ENCODE results near the gene DNAAF5. TPM values are rescaled to one million over a fixed set of nuclear protein-coding genes. Genes with fewer than 3 reads are reported as not detected.

Gene DNAAF5
- total and polyA plus RNA-seq, 2 of the 13 experiments (the other 11 are each of a cell fraction or from before 2014, with no cell fraction given): 11.9 to 21.5 TPM

DNA sequence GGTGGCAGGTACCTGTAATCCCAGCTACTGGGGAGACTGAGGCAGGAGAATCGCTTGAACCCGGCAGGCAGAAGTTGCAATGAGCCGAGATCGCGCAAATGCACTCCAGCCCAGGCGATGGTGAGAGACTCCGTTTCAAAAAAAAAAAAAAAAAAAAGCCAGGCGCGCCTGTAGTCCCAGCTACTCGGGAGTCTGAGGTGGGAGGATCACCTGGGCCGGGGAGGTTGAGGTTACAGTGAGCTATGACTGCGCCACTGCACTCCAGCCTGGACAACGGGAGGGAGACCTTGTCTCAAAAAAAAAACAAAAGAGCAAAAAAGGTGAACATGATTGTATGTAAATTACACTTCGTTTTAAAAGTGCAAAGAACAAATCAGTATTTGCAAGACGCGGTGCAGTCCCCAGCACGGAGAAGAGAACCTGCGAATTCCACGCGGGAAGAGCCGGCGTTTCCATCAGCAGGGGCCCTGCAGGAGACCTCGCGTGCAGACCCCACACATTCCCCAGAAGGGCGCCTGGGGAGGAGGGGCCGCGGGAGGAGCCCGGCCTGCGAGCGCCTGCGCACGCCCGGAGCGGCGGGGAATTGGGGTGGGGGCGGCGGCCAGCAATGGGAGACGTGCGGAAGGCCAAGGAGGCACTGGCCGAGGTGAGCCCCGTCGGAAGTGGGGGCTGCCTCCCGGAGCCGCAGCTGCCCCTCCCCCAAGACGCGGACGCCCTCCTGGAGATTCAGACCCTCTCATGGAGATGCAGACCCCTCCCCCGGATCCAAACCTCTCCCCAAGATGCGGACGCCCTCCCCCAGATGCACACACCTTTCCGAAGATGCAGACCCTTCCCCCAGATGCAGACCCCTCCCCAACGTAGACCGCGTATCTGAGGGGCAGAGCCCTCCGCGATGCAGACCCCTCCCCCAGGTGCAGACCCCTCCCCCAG, 89.1 kb downstream of the DNAAF5 start (continued):
- no peak for TF ChIP-seq MEIS2 (CRISPR knock-in tag; IDR thresholded peaks at IDR 0.05)
- no peak for TF ChIP-seq EEA1 (CRISPR knock-in tag; IDR thresholded peaks at IDR 0.05; ENCODE audit: borderline replicate concordance)
- TF ChIP-seq TSC22D2 (CRISPR knock-in tag; IDR thresholded peaks at IDR 0.05; ENCODE audit: borderline replicate concordance): no peak
- TF ChIP-seq RBFOX2 (IDR thresholded peaks at IDR 0.05; ENCODE audit: low read depth, low read length): no peak; the same call in 1 of the 2 replicates
- TF ChIP-seq SMARCC2 (IDR thresholded peaks at IDR 0.05): no peak
- TF ChIP-seq, protein P1, sequence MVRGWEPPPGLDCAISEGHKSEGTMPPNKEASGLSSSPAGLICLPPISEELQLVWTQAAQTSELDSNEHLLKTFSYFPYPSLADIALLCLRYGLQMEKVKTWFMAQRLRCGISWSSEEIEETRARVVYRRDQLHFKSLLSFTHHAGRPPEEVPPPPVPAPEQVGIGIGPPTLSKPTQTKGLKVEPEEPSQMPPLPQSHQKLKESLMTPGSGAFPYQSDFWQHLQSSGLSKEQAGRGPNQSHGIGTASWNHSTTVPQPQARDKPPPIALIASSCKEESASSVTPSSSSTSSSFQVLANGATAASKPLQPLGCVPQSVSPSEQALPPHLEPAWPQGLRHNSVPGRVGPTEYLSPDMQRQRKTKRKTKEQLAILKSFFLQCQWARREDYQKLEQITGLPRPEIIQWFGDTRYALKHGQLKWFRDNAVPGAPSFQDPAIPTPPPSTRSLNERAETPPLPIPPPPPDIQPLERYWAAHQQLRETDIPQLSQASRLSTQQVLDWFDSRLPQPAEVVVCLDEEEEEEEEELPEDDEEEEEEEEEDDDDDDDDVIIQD (CRISPR knock-in tag; IDR thresholded peaks at IDR 0.05; ENCODE audit: low read depth): no peak
- TF ChIP-seq, protein P2, sequence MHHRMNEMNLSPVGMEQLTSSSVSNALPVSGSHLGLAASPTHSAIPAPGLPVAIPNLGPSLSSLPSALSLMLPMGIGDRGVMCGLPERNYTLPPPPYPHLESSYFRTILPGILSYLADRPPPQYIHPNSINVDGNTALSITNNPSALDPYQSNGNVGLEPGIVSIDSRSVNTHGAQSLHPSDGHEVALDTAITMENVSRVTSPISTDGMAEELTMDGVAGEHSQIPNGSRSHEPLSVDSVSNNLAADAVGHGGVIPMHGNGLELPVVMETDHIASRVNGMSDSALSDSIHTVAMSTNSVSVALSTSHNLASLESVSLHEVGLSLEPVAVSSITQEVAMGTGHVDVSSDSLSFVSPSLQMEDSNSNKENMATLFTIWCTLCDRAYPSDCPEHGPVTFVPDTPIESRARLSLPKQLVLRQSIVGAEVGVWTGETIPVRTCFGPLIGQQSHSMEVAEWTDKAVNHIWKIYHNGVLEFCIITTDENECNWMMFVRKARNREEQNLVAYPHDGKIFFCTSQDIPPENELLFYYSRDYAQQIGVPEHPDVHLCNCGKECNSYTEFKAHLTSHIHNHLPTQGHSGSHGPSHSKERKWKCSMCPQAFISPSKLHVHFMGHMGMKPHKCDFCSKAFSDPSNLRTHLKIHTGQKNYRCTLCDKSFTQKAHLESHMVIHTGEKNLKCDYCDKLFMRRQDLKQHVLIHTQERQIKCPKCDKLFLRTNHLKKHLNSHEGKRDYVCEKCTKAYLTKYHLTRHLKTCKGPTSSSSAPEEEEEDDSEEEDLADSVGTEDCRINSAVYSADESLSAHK (CRISPR knock-in tag; IDR thresholded peaks at IDR 0.05; ENCODE audit: borderline replicate concordance): no peak
- peak; percentile 50 for TF ChIP-seq ZNF883 (CRISPR knock-in tag; IDR thresholded peaks at IDR 0.05; ENCODE audit: not compliant biosample characterization)
- TF ChIP-seq SIN3A (IDR thresholded peaks at IDR 0.05; ENCODE audit: borderline replicate concordance, low read depth, low read length): 0 out of 2 replicates have a peak, but pooled peaks have one; percentile 0
- TF ChIP-seq, protein P3, sequence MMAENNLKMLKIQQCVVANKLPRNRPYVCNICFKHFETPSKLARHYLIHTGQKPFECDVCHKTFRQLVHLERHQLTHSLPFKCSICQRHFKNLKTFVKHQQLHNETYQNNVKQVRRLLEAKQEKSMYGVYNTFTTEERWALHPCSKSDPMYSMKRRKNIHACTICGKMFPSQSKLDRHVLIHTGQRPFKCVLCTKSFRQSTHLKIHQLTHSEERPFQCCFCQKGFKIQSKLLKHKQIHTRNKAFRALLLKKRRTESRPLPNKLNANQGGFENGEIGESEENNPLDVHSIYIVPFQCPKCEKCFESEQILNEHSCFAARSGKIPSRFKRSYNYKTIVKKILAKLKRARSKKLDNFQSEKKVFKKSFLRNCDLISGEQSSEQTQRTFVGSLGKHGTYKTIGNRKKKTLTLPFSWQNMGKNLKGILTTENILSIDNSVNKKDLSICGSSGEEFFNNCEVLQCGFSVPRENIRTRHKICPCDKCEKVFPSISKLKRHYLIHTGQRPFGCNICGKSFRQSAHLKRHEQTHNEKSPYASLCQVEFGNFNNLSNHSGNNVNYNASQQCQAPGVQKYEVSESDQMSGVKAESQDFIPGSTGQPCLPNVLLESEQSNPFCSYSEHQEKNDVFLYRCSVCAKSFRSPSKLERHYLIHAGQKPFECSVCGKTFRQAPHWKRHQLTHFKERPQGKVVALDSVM (CRISPR knock-in tag; IDR thresholded peaks at IDR 0.05): 0 out of 2 replicates have a peak, but pooled peaks have one; percentile 30
- 0 out of 2 replicates have a peak, but pooled peaks have one; percentile 86 for TF ChIP-seq ZNF354B (CRISPR knock-in tag; IDR thresholded peaks at IDR 0.05)
- TF ChIP-seq, protein P4, sequence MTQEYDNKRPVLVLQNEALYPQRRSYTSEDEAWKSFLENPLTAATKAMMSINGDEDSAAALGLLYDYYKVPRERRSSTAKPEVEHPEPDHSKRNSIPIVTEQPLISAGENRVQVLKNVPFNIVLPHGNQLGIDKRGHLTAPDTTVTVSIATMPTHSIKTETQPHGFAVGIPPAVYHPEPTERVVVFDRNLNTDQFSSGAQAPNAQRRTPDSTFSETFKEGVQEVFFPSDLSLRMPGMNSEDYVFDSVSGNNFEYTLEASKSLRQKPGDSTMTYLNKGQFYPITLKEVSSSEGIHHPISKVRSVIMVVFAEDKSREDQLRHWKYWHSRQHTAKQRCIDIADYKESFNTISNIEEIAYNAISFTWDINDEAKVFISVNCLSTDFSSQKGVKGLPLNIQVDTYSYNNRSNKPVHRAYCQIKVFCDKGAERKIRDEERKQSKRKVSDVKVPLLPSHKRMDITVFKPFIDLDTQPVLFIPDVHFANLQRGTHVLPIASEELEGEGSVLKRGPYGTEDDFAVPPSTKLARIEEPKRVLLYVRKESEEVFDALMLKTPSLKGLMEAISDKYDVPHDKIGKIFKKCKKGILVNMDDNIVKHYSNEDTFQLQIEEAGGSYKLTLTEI (CRISPR knock-in tag; conservative IDR thresholded peaks at IDR 0.05): no peak
- peak; percentile 55; the same call in 1 of the 2 replicates for TF ChIP-seq ZNF776 (CRISPR knock-in tag; IDR thresholded peaks at IDR 0.05)
- no peak for TF ChIP-seq RFX5 (IDR thresholded peaks at IDR 0.05; ENCODE audit: low read depth, low read length)
- TF ChIP-seq, protein P5, sequence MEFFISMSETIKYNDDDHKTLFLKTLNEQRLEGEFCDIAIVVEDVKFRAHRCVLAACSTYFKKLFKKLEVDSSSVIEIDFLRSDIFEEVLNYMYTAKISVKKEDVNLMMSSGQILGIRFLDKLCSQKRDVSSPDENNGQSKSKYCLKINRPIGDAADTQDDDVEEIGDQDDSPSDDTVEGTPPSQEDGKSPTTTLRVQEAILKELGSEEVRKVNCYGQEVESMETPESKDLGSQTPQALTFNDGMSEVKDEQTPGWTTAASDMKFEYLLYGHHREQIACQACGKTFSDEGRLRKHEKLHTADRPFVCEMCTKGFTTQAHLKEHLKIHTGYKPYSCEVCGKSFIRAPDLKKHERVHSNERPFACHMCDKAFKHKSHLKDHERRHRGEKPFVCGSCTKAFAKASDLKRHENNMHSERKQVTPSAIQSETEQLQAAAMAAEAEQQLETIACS (CRISPR knock-in tag; IDR thresholded peaks at IDR 0.05): no peak
- no peak for TF ChIP-seq GATA4 (IDR thresholded peaks at IDR 0.05; ENCODE audit: borderline replicate concordance, low read depth)
- TF ChIP-seq RFX3 (CRISPR knock-in tag; IDR thresholded peaks at IDR 0.05): no peak

Measured in HepG2 (cell line).